ENCODE results near the gene STX1B. TPM values are rescaled to one million over a fixed set of nuclear protein-coding genes. Genes with fewer than 3 reads are reported as not detected.
"Not testable (repeated sequence)": the region's sequence is repeated elsewhere in the genome, so short reads cannot be mapped to it uniquely, and the experiment has no call there.

STX1B gene
- total RNA-seq (2014; rRNA removed): 1.7 and 4.1 TPM in 2 replicates
- 3.4 TPM for polyA plus RNA-seq (2012)

DNA sequence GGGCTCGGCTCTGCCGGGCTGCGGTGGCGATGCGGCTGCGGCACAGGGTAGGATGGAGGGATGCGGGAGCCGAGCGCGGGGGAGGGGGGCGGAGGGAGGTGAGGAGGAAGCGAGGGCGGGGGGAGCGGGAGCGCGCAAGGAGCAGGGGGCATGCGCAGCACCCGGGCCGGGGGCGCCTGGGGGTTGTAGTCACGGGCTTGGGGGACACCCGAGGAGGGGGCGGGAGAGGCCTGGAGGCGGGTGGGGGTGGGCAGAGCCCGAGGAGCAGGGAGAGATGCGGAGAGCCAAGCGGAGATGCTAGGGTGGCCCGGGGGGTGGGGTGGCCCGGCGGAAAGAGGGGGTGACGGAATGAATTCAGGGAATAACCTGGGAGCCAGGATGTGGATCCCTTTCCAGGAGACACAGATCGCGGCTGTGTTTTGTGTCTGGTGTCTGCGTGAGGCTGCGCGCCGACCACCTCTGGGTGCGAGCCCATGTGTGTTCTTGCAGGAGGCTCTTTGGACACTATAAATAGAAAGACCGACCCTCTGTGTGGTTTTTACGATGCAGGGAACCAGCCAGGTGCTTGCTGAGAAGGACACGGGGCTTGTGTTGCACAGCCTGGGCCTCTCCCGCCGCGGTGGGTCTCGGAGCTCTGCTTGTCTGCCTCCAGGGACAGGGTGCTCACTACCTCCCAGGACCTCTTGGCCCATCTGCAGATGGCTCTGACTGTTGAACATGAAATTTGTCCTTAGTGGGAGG is at the start of gene STX1B:
Gene STX1B, minus strand, starts transcription at position 54 of the 741 bp plus-strand sequence. CDS start 242 bp downstream, outside the sequence.
- no peak for DNase-seq (ENCODE audit: low read depth)

DNA sequence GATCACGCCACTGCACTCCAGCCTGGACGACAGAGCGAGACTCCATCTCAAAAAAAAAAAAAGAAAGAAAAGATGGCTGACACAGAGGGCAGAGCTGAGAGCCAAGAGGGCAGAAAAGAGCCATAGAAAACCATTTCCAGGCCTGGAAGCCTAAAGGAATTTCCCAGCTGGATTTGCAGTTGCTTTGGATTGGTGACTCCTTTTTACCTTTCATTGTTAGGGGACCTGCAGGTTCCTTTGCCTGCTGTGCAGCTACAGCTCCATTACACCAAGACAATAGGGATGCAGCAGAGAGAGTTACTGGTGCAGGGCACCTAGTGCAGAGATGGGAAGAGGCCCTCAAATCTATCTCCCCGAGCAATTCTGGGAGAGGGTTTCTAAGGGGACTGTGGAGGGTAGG is 45.2 kb upstream of the STX1B start:
- no peak for DNase-seq (ENCODE audit: low read depth)

DNA sequence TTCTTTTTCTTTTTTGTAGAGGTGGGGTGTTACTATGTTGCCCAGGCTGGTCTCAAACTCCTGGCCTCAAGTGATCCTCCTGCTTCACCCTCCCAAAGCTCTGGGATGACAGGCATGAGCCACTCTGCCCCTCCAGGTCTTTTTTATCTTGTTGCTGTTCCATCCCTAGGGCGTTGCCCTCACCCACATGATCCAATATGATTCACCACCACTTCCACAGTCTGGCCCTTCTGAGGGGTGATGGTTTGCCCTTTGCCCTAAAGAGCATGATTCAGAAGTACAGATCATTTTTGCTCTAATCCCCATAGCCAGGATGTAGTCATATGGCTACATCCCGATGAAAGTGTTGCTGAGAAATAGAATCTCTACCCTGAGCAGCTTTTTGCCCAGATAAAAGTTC is 41.7 kb upstream of the STX1B start:
- peak; percentile 99 for DNase-seq (ENCODE audit: low read depth)

DNA sequence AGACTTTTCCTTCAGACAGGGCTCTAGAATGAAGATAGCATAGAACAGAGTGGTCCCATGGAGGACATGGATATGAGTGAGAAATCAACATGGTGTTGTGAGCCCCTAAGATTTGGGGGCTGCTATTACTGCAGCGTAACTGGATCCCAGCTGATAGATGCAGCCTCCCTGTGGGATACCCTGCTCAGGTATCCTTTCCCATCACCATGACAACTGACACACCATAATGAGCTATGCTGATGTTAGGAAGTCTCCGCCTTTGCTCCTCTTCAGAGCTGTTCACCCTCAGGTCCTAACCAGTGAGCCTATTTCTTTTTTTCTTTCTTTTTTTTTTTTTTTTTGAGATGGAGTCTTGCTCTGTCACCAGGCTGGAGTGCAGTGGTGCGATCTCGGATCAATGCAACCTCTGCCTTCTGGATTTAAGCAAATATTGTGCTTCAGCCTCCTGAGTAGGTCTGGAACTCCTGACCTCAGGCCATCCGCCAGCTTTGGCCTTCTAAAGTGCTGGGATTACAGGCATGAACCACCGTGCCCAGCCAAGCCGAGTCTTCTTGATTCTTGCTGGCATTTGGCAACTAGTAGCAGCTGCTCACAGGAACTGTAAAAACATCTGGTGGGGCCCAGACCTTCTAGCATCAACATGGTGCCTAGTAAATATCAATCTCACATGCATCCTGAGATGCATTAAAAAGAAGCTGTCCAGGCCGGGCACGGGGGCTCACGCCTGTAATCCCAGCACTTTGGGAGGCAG is 40.0 kb upstream of the STX1B start:
- peak; percentile 82 for DNase-seq (ENCODE audit: low read depth)

DNA sequence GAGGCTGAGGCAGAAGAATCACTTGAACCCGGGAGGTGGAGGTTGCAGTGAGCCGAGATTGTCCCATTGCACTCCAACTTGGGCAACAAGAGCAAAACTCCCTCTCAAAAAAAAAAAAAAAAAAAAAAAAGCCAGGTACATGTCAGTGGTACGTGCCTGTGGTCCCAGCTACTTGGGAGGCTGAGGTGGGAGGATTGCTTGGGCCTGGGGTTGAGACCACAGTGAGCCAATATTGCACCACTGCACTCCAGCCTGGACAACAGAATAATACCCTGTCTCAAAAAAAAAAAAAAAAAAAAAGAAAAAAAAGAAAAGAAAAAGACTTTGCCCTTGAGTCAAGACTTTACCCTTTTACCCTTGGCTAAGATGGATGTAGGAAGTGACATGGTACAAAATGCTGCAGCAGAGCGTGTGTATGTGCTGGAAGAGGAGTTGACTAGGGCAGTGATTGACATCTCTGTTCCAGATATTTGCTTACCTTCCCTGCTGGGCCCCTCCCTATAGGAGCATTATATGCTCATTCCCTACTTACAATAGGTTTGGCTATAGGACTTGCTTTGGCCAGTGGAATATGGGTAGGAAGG is 33.6 kb upstream of the STX1B start:
- no peak for DNase-seq (ENCODE audit: low read depth)

DNA sequence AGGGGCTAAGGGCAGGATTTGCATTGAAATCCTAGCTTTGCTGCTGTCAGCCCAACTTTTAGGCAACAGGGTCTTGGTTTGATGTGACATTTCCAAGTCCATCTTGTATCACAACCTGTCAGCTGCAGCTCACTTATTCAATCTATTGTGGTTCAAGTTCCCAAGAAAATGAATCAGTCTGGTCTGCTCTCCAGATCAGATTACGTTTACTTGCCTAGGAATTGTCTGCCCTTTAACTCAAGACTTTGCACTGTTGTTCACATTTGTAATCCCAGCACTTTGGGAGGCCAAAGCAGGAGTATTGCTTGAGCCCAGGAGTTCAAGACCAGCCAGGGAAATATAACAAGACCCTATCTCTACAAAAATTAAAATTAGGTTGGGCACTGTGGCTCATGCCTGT is 32.9 kb upstream of the STX1B start:
- peak; percentile 52 for DNase-seq (ENCODE audit: low read depth)

DNA sequence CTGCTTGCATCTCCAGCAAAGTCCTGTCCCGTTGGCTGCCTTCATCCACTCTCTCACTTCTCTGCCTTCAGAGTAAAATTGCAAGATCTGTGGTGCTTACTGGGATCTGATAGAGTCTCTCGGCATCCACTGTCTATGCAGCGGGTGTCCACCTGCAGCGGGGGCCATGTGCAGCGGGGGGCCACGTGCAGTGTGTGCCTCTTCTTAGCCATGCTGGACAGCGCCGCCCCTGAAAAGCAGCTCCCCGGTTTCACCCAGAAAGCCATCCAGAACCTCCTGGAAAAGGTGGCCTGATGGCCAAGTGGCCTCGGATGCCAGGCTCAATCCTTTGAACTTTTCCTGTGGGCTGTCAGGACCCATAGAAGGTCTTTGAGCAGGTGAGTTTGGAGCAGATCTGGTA is 32.4 kb upstream of the STX1B start:
- DNase-seq (ENCODE audit: low read depth): no peak

DNA sequence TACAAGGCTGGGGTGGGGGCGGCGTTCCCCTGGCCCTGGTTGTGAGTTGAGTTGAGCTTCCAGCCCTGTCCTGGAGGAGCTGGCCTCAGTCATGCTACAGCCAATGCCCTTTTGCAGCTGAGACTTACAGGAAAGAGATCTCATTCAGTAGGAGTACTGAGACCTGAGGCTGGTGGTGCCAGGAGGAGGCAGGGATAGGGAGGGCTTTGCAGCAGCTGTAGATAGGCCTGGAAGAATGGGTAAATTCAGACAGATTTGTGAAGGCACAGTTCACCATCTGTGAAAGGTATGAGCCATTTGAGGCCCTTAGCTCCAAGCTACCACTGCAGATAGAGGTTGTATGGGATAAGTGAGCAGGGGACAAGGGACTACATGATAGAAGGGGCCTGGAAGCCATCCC is 28.6 kb upstream of the STX1B start:
- DNase-seq (ENCODE audit: low read depth): no peak

DNA sequence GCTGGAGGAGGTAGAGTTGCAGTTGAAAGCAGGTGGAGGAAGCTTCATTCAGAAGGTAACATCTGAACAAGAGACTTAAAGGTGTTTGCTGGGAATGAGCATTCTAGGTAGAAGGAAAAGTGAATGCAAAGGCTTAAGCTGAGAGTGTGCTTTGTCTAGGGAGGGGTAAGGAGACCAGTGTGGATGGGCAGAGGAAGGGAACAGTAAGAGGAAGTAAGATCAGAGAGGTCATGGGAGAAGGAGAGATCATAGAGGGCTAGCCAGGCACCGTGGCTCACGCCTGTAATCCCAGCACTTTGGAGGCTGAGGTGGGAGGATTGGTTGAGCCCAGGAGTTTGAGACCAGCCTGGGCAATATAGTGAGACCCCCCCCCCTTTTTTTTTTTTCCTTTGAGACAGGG is 26.3 kb upstream of the STX1B start:
- DNase-seq (ENCODE audit: low read depth): no peak

DNA sequence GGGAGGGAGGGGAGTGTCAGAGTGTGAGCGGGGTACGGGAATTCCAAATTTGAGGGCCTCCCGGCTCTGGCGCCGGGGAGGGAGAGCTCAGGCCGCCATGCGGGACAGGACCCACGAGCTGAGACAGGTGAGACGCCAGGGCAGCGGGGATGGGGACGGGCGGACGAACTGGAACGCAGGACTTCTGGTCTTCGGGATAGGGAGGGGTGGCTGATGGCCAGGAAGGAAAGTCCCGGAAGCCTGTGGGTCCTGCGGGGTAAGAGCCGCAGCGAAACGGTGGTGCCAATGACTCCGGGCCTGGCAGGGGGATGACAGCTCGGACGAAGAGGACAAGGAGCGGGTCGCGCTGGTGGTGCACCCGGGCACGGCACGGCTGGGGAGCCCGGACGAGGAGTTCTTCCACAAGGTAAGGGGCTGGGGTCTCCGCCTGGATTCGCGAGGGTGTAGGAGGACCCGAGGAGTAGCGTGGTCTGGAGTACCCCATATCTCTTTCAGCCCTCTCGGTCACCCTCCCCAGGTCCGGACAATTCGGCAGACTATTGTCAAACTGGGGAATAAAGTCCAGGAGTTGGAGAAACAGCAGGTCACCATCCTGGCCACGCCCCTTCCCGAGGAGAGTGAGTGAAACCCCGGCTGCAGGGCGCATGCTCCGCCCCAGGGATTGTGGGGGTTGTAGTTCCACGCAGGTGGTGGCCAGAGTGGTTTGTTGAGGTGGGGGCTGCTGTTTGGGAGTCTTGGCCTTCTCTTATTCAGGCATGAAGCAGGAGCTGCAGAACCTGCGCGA is 23.5 kb upstream of the STX1B start:
- DNase-seq (ENCODE audit: low read depth): peak; percentile 75

DNA sequence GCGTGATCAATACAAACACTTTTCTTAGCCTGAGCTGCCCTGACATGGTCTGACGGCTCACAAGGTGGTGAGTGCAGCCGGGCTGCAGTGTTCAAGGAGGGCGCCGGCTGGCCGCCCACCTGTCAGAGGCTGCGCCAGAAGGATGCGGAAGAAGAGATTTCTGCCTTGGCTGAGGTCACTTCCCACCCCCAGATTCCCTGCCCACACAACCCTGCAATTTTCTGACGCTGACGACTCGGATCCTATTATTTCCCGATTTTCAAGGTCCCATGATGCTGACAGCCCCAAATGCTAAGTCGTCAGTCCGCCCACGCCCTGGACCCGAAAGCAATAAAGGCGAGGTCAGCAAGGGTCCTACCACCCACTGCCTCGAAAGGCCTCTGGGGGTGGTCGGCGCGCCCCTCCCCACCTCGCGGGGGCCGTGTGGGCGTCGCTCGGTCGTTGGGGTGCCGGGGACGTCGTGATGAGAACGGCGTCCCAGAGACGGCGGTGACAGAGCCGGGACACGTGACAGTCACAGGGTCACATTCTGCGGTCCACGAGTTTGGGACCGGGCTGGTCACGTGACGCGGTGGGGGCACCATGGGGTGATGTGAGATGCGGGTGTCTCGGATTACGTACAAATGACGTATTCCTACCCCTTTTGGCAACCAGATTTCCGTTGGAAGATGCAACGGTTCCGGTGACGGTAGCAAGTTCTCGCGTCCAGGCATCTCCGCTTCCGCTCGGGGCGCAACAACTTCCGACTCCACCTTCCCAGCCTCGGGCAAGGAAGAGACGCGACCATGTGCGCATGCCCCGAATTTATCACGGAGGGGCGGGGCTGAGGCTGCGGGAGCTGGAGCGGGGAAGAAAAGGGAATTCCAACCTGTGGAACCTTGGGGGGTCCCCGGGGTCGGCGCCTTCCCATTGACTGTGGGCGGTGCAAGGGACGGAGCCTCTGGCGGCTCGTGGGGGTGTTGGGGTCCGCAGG is 22.6 kb upstream of the STX1B start, which contains the start of gene STX4:
Gene STX4, plus strand, starts transcription at position 823 of the 973 bp plus-strand sequence. CDS start 248 bp downstream, outside the sequence.
- peak; percentile 97 for DNase-seq (ENCODE audit: low read depth)

DNA sequence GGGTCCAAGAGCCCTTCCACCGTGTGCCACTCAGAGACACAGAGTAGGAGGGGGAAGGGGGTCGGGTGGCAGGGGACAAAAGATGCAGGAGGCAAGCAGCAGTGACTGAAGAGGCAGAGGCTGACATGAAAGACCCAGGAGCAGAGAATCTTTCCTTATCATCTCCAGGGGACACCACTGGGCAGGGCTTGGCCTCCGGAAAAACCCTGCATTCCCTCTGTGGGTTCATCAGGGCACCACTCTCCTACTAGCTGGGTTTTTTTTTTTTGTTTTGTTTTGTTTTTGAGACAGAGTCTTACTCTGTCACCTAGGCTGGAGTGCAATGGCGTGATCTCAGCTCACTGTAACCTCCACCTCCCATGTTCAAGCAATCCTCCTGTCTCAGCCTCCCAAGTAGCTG is 20.8 kb upstream of the STX1B start:
- no peak for DNase-seq (ENCODE audit: low read depth)

DNA sequence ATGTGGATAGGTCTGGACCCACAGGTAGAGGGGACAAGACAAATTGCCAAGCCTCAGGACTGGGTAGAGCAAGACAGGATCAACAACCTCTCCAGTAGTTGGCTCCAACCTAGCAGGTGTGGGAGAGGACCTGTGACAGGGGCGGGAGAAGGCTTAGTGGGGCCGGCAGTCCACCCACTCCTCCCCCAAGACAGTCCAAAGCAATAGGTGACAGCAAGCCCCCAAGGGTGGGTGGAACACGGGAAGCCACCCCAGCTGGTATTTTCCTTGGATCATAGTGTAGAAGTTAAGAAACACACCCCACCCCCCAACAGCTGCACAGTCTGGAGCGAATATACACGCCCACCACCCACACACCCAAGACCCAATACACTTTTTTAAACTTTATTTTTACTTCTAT is 18.8 kb upstream of the STX1B start:
- DNase-seq (ENCODE audit: low read depth): no peak

DNA sequence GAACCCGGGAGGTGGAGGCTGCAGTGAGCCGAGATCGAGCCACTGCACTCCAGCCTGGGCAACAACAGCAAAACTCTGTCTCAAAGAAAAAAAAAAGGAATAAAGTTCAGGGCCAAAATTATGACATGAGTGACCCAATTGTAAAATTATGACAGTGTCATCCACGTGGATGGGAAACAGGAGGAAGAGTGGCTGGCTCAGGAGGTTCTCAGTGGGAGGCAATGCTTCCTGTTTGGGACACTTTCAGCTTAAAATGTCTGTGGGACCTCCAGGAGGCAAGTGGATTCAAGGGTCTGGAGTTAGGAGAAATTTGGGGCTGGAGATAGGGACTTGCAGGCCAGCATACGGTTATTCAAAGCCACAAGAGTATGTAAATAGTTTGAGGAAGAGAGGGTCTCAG is 14.9 kb upstream of the STX1B start:
- DNase-seq (ENCODE audit: low read depth): no peak

DNA sequence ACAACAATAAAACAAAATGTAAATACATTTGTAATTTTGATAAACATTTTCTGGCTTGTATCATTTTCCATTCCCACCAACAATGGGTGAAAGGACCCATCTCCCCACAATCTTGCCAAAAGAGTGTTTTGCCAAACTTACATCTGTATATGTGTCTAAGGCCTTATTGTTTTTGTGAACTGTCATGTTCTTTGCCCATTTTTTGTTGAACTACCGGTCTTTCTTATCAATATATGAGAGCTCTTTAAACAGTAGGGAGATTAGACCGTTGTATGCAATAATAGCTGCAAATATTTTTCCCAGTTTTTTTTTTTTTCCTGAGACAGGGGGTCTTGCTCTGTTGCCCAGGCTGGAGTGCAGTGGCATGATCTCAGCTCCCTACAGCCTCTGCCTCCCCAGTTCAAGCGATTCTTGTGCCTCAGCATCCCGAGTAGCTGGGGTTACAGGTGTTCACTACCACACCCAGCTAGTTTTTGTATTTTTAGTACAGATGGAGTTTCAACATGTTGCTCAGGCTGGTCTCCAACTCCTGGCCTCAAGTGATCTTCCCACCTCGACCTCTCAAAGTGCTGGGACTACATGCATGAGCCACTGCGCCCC is 13.3 kb upstream of the STX1B start:
- DNase-seq (ENCODE audit: low read depth): no peak

DNA sequence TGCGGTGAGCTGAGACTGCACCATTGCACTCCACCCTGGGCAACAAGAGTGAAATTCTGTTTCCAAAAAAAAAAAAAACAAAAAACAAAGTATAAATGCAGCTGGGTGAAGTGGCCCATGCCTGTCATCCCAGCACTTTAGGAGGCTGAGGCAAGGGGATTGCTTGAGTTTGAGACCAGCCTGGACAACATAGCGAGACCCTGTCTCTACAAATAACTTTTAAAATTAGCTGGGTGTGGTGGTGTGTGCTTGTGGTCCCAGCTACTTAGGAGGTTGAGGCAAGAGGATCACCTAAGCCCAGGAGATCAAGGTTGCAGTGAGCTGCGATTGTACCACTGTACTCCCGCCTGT is 12.8 kb upstream of the STX1B start:
- DNase-seq (ENCODE audit: low read depth): no peak

DNA sequence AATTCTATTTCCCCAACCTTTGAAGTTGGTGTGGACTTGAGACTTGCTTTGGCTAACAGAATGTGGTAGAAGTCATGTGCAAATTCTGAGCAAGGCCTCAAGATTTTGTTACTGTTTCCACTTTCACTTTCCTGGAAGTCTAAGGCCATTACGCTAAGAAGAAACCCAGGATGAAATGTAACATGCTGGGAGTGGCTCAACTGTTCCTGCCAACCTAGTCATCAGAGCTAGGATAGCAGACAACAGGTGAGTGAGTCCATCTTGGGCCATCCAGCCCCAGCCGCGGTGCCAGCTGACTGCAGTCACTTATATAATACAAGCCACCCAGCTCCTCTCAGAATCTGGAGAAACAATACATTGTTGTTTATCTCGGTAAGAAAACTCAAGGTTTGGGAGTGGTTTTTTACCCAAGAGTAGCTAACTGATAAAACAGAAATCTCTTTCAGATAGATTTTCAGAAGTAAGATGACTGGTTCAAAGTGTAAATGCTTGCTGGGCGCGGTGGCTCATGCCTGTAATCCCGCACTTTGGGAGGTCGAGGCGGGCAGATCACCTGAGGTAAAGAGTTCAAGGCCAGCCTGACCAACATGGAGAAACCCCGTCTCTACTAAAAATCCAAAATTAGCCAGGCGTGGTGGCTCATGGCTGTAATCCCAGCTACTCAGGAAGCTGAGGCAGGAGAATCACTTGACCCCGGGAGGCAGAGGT is 12.3 kb upstream of the STX1B start:
- peak; percentile 70 for DNase-seq (ENCODE audit: low read depth)

DNA sequence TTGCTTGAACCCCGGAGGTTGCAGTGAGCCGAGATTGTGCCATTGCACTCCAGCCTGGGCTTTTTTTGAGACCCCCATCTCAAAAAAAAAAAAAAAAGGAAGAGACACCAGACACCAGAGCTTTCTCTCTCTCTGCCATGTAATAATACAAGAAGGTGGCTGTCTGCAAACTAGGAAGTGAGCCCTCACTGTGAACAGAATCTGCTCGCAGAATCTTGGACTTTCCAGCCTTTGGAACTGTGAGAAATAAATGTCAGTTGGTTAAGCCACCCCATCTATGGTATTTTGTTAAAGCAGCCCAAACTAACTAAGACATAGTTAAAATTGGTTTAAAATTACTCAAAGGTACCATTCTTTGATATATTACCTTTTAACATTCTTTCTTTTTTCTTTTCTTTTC is 10.1 kb upstream of the STX1B start:
- DNase-seq (ENCODE audit: low read depth): no peak

DNA sequence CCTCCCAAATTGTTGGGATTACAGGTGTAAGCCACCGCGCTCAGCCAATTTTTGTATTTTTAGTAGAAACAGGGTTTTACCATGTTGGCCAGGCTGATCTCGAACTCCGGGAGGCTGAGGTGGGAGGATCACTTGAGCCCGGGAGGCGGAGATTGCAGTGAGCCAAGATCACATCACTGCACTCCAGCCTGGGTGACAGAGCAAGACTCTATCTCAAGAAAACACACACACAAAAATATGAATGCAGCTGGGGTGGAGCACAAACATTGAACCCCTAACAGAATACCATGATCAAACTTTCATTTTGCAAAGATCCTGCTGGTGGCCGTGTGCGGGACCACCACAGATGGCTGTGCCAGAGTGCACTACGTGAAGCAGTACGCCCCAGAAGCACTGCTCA is 7.3 kb upstream of the STX1B start:
- DNase-seq (ENCODE audit: low read depth): not testable (repeated sequence)

DNA sequence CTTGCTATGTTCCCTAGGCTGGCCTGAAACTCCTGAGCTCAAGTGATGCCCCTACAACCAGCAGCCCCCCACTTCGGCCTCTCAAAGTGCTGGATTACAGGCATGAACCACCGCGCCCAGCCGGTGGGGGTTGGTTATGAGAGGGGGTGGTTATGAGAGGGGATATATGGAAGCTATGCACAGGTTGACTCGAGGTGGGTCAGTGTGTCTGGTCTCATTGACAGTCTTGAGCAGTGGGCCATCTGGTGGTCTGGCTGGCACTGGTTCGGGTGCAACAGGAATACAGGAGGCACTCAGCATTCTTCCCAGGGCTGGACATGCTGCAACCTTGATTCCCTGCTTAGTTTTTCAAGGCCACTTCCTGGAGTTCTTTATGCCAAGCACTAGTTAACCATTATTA is 5.6 kb upstream of the STX1B start:
- no peak for DNase-seq (ENCODE audit: low read depth)

Data from LHCN-M2 (cell line).